ENCODE data around the gene PBX3. TPM values are rescaled to one million over a fixed set of nuclear protein-coding genes. Genes with fewer than 3 reads are reported as not detected.

The PBX3 gene
- polyA plus RNA-seq, 1 donor (not counting 4 experiments of a cell fraction or from before 2014, with no cell fraction given), result 26.3 TPM

- Histone ChIP-seq H3K9ac (ENCODE audit: control insufficient read depth, extremely low read depth, insufficient read depth, low read length) (no peak overlapping the region), H3K27ac (ENCODE audit: control insufficient read depth, insufficient read depth, low read length) (no peak overlapping the region), H3K9me1 (ENCODE audit: control insufficient read depth, extremely low read depth, insufficient read depth, low read length) (no peaks in the 10 kb centered on the region), H4K20me1 (ENCODE audit: control insufficient read depth, extremely low read depth, insufficient read depth, low read length) (no peaks in the 10 kb centered on the region), H3K9me3 (ENCODE audit: control insufficient read depth, low read depth, low read length) (no peaks in the 10 kb centered on the region), H3K79me2 (ENCODE audit: control insufficient read depth, insufficient read depth, low read length) (no peaks in the 10 kb centered on the region), H3K4me2 (ENCODE audit: control insufficient read depth, extremely low read depth, insufficient read depth, low read depth, low read length) (no peak overlapping the region), H3K4me1 (ENCODE audit: control insufficient read depth, extremely low read depth, insufficient read depth, low read length) (no peaks in the 10 kb centered on the region), H2AFZ (ENCODE audit: control insufficient read depth, low read length) (no peak overlapping the region), H3K36me3 (ENCODE audit: control insufficient read depth in 2 of 2, extremely low read depth in 1 of 2, insufficient read depth in 2 of 2, low read length in 2 of 2) (no peaks in the 10 kb centered on the region), H3K27me3 (ENCODE audit: control insufficient read depth, extremely low read depth, insufficient read depth, low read length) (no peaks in the 10 kb centered on the region), H3K4me3 (ENCODE audit: control insufficient read depth in 2 of 3, extremely low read depth in 1 of 3, insufficient read depth in 2 of 3, low read depth in 1 of 3, low read length in 3 of 3) (no peak overlapping the region)
- DNase-seq (ENCODE audit: low read depth, low spot score) (no peak), FAIRE-seq (no peak)
- TF ChIP-seq EZH2 (IDR thresholded peaks at IDR 0.05; ENCODE audit: low read length) (no peak), CTCF (optimal IDR thresholded peaks at IDR 0.05 in 1 of 3, IDR thresholded peaks at IDR 0.05 in 1 of 3, conservative IDR thresholded peaks at IDR 0.05 in 1 of 3; ENCODE audit: extremely low read depth in 1 of 3, insufficient read depth in 2 of 3, low read length in 3 of 3) (no peak)
- dilution Hi-C loops (cut with MboI; ENCODE audit: extremely low pct_ligation_motif_present, low sequenced_read_pairs), result no loop called here
Measured at GRCh38 chr9:125726456-125727132, 20.6 kb upstream of the PBX3 start.

GRCh38 chr9:125730168-125730567 is 17.0 kb upstream of the PBX3 start:
- H4K20me1 ChIP-seq (ENCODE audit: control insufficient read depth, extremely low read depth, insufficient read depth, low read length), result no peaks in the 10 kb centered on the region
- H3K27me3 ChIP-seq (ENCODE audit: control insufficient read depth, extremely low read depth, insufficient read depth, low read length), result no peaks in the 10 kb centered on the region
- dilution Hi-C loops (cut with MboI; ENCODE audit: extremely low pct_ligation_motif_present, low sequenced_read_pairs), result no loop called here
- H3K4me2 ChIP-seq (ENCODE audit: control insufficient read depth, extremely low read depth, insufficient read depth, low read depth, low read length), result no peak overlapping the region
- FAIRE-seq (no peak), DNase-seq (ENCODE audit: low read depth, low spot score) (no peak)
- TF ChIP-seq EZH2 (IDR thresholded peaks at IDR 0.05; ENCODE audit: low read length), result no peak
- TF ChIP-seq CTCF (optimal IDR thresholded peaks at IDR 0.05 in 1 of 3, IDR thresholded peaks at IDR 0.05 in 1 of 3, conservative IDR thresholded peaks at IDR 0.05 in 1 of 3; ENCODE audit: extremely low read depth in 1 of 3, insufficient read depth in 2 of 3, low read length in 3 of 3), result no peak
- no peaks in the 10 kb centered on the region for H3K4me1 ChIP-seq (ENCODE audit: control insufficient read depth, extremely low read depth, insufficient read depth, low read length)
- H3K9me3 ChIP-seq (ENCODE audit: control insufficient read depth, low read depth, low read length), result no peaks in the 10 kb centered on the region
- no peaks in the 10 kb centered on the region for H3K79me2 ChIP-seq (ENCODE audit: control insufficient read depth, insufficient read depth, low read length)
- no peak overlapping the region for H2AFZ ChIP-seq (ENCODE audit: control insufficient read depth, low read length)
- H3K36me3 ChIP-seq (ENCODE audit: control insufficient read depth in 2 of 2, extremely low read depth in 1 of 2, insufficient read depth in 2 of 2, low read length in 2 of 2), result no peaks in the 10 kb centered on the region
- no peaks in the 10 kb centered on the region for H3K9me1 ChIP-seq (ENCODE audit: control insufficient read depth, extremely low read depth, insufficient read depth, low read length)
- no peak overlapping the region for H3K9ac ChIP-seq (ENCODE audit: control insufficient read depth, extremely low read depth, insufficient read depth, low read length)
- H3K27ac ChIP-seq (ENCODE audit: control insufficient read depth, insufficient read depth, low read length), result no peak overlapping the region
- no peak overlapping the region for H3K4me3 ChIP-seq (ENCODE audit: control insufficient read depth in 2 of 3, extremely low read depth in 1 of 3, insufficient read depth in 2 of 3, low read depth in 1 of 3, low read length in 3 of 3)
